ENCODE data around the gene MBD2.

DNA sequence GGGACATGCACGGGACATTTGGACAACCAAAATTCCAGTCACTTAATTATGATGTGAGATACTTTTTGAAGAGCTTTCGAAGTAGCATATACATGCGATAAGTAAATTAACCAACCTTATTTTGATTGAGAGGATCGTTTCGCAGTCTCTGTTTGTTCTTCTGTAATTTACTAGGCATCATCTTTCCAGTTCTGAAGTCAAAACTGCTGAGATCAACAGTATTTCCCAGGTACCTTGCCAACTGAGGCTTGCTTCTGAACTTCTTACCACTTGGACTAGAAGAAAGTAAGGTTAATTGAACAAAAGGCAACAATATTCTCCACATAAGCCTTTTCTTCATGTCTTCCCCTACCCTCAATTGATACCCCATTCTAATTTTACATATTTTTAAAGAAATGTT, 19.6 kb downstream of the MBD2 start:
- TF ChIP-seq, protein P1, sequence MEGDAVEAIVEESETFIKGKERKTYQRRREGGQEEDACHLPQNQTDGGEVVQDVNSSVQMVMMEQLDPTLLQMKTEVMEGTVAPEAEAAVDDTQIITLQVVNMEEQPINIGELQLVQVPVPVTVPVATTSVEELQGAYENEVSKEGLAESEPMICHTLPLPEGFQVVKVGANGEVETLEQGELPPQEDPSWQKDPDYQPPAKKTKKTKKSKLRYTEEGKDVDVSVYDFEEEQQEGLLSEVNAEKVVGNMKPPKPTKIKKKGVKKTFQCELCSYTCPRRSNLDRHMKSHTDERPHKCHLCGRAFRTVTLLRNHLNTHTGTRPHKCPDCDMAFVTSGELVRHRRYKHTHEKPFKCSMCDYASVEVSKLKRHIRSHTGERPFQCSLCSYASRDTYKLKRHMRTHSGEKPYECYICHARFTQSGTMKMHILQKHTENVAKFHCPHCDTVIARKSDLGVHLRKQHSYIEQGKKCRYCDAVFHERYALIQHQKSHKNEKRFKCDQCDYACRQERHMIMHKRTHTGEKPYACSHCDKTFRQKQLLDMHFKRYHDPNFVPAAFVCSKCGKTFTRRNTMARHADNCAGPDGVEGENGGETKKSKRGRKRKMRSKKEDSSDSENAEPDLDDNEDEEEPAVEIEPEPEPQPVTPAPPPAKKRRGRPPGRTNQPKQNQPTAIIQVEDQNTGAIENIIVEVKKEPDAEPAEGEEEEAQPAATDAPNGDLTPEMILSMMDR (conservative IDR thresholded peaks at IDR 0.05) = no peak
- TF ChIP-seq ZFX (IDR thresholded peaks at IDR 0.05) = no peak
